Measurements from ENCODE around the gene RNF114. TPM values are rescaled to one million over a fixed set of nuclear protein-coding genes. Genes with fewer than 3 reads are reported as not detected.
A peak's percentile ranks its signal among the peaks of the same experiment; 100 is the strongest.

The RNF114 gene
- total and polyA plus RNA-seq, 8 donors = 60.8 to 70.9 (median 65.6) TPM

- no peak for DNase-seq
- no peak for ATAC-seq
- intact Hi-C loops (cut with DNase I) = loop anchor here in 1 of 2 donors (10.0 kb wide), 1 partner anchor 80 kb away; no protein-coding TSS in a partner anchor
Observed at GRCh38 chr20:49985157-49985556, 49.0 kb downstream of the RNF114 start.

GRCh38 chr20:49985617-49986016 is 49.4 kb downstream of the RNF114 start:
- H3K4me3 ChIP-seq = peak overlapping the region; percentile 49 to 50
- ATAC-seq = no peak
- peaks cover 0 to 9% of the 10 kb centered on the region in 2 donors for H3K36me3 ChIP-seq
- TF ChIP-seq CTCF (IDR thresholded peaks at IDR 0.05) = no peak
- peaks cover 32 to 77% of the 10 kb centered on the region in 2 donors for H3K4me1 ChIP-seq
- H3K27ac ChIP-seq = peak overlapping the region in 1 of 2 donors; percentile 4
- no peaks in the 10 kb centered on the region for H3K9me3 ChIP-seq
- no peak for DNase-seq
- H3K27me3 ChIP-seq = peaks cover 0 to 23% of the 10 kb centered on the region in 2 donors
- intact Hi-C loops (cut with DNase I) = loop anchor here in 1 of 2 donors (10.0 kb wide), 1 partner anchor 79 kb away; no protein-coding TSS in a partner anchor

More at GRCh38 chr20:49985157-49985556, 49.0 kb downstream of the RNF114 start:
- peak overlapping the region; percentile 49 to 50 for H3K4me3 ChIP-seq
- peaks cover 0 to 9% of the 10 kb centered on the region in 2 donors for H3K36me3 ChIP-seq
- no peaks in the 10 kb centered on the region for H3K9me3 ChIP-seq
- H3K27ac ChIP-seq = peak overlapping the region in 1 of 2 donors; percentile 4
- no peak for TF ChIP-seq CTCF (IDR thresholded peaks at IDR 0.05)
- H3K4me1 ChIP-seq = peaks cover 30 to 73% of the 10 kb centered on the region in 2 donors
- peaks cover 0 to 23% of the 10 kb centered on the region in 2 donors for H3K27me3 ChIP-seq

- Histone ChIP-seq H3K4me1 (peaks cover 32 to 79% of the 10 kb centered on the region in 2 donors), H3K36me3 (peaks cover 0 to 9% of the 10 kb centered on the region in 2 donors), H3K4me3 (peak overlapping the region in 1 of 2 donors; percentile 50), H3K27me3 (peaks cover 0 to 23% of the 10 kb centered on the region in 2 donors), H3K9me3 (no peaks in the 10 kb centered on the region), H3K27ac (no peak overlapping the region)
- intact Hi-C loops (cut with DNase I) = loop anchor here in 1 of 2 donors (10.0 kb wide), 1 partner anchor 79 kb away; no protein-coding TSS in a partner anchor
- TF ChIP-seq CTCF (IDR thresholded peaks at IDR 0.05) = no peak
- DNase-seq = no peak
- no peak for ATAC-seq
Observed at GRCh38 chr20:49986049-49986448, 49.9 kb downstream of the RNF114 start.

DNA sequence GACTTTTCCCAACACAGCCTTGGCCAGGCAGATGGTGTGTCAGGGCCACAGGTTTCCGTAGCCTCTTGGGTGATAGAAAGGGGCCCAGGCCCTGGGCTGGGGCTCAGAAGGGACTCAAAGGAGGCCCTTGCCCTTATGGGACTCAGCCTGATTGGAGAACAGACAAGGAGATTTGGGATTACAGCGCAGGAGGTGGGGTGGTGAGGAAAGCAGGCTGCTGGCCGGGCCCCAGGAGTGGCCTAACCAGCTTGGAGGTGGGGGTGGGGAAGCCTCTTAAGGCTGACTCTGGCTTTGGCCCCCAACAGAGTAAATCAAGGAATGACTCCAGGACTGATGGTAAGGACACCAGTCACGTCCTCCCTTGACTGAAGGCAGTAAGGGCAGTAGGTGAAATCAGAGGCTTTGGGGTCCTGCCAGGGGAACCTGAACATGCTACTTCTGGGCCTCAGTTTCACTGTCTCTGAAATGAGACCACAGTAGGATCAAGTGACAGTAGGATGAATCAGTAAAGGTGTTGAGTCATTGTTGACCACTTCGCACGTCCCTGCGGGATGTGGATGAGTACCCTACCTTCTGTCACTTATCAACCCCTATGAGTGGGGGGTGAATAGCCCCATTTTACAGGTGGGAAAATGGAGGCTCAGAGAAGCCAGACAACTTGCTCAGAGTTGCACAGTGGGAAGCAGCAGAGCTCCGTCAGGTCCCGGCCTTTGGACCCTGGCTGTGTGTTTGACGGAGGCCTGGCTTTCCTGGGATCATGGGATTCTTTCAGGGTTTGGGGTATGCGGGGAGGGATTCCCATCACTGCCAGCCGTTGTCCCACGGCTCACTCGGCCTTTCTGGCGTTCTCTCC is 51.0 kb downstream of the RNF114 start:
- ATAC-seq (no peak), DNase-seq (no peak)
- H3K9me3 ChIP-seq = no peaks in the 10 kb centered on the region
- peaks cover 0 to 12% of the 10 kb centered on the region in 2 donors for H3K27me3 ChIP-seq
- peak overlapping the region in 1 of 2 donors; percentile 50 for H3K4me3 ChIP-seq
- intact Hi-C loops (cut with DNase I) = loop anchor here in 1 of 2 donors (10.0 kb wide), 1 partner anchor 78 kb away; no protein-coding TSS in a partner anchor
- TF ChIP-seq CTCF (IDR thresholded peaks at IDR 0.05) = no peak
- no peak overlapping the region for H3K27ac ChIP-seq
- peaks cover 0 to 9% of the 10 kb centered on the region in 2 donors for H3K36me3 ChIP-seq
- H3K4me1 ChIP-seq = peaks cover 28 to 69% of the 10 kb centered on the region in 2 donors

Measured in left lung (tissue), 10 donors.